ENCODE data around the gene VPS35L.

Gene VPS35L

GRCh38 chr16:19522760-19523159 is 32.7 kb upstream of the VPS35L start:
- Histone ChIP-seq H3K9ac (ENCODE audit: low read length) (no peak overlapping the region), H3K36me3 (ENCODE audit: control insufficient read depth, low read depth, low read length) (no peaks in the 10 kb centered on the region), H3K27ac (ENCODE audit: low read length) (no peak overlapping the region), H3K27me3 (ENCODE audit: control insufficient read depth, insufficient read depth, low read length) (no peaks in the 10 kb centered on the region), H3K9me3 (ENCODE audit: control insufficient read depth, low read depth, low read length) (no peaks in the 10 kb centered on the region), H3K4me1 (ENCODE audit: control insufficient read depth, low read depth, low read length) (peaks cover 21% of the 10 kb centered on the region), H3K4me3 (ENCODE audit: low read length) (peak overlapping the region; percentile 81)

DNA sequence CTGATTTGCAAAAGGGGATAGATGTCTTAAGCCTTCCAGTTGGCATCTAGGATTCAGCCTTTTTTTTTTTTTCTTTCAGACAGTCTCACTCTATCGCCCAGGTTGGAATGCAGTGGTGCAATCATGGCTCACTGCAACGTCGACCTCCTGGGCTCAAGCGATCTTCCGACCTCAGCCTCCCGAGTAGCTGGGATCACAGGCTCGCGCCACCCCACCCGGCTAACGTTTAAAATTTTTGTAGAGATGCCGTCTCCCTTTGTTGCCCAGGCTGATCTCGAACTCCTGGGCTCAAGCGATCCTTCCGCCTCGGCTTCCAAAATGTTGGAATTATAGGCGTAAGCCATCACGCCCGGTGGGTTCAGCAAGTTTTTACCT is 32.3 kb upstream of the VPS35L start:
- H3K27me3 ChIP-seq (ENCODE audit: control insufficient read depth, insufficient read depth, low read length), result no peaks in the 10 kb centered on the region
- peaks cover 3% of the 10 kb centered on the region for H3K36me3 ChIP-seq (ENCODE audit: control insufficient read depth, low read depth, low read length)
- H3K9ac ChIP-seq (ENCODE audit: low read length), result no peak overlapping the region
- no peaks in the 10 kb centered on the region for H3K9me3 ChIP-seq (ENCODE audit: control insufficient read depth, low read depth, low read length)
- peaks cover 21% of the 10 kb centered on the region for H3K4me1 ChIP-seq (ENCODE audit: control insufficient read depth, low read depth, low read length)
- H3K27ac ChIP-seq (ENCODE audit: low read length), result no peak overlapping the region
- H3K4me3 ChIP-seq (ENCODE audit: low read length), result no peak overlapping the region

- Histone ChIP-seq H3K9ac (ENCODE audit: low read length) (peak within 1 kb of the TSS; percentile 74), H3K36me3 (ENCODE audit: control insufficient read depth, low read depth, low read length) (peaks cover 8% of the 10 kb centered on the region), H3K27me3 (ENCODE audit: control insufficient read depth, insufficient read depth, low read length) (no peaks in the 10 kb centered on the region), H3K9me3 (ENCODE audit: control insufficient read depth, low read depth, low read length) (no peaks in the 10 kb centered on the region), H3K4me1 (ENCODE audit: control insufficient read depth, low read depth, low read length) (peaks cover 21% of the 10 kb centered on the region), H3K4me3 (ENCODE audit: low read length) (peak within 1 kb of the TSS; percentile 88), H3K27ac (ENCODE audit: low read length) (no peak within 1 kb of the TSS)
Measured at GRCh38 chr16:19523559-19524355, 31.7 kb upstream of the VPS35L start, which contains the start of gene CCP110. CCP110 (plus strand) TSS chr16:19523942; CDS start chr16:19527882, 3,940 bp downstream.

- H3K4me1 ChIP-seq (ENCODE audit: control insufficient read depth, low read depth, low read length), result peaks cover 21% of the 10 kb centered on the region
- no peaks in the 10 kb centered on the region for H3K27me3 ChIP-seq (ENCODE audit: control insufficient read depth, insufficient read depth, low read length)
- H3K36me3 ChIP-seq (ENCODE audit: control insufficient read depth, low read depth, low read length), result peaks cover 11% of the 10 kb centered on the region
- no peaks in the 10 kb centered on the region for H3K9me3 ChIP-seq (ENCODE audit: control insufficient read depth, low read depth, low read length)
- peak overlapping the region; percentile 74 for H3K9ac ChIP-seq (ENCODE audit: low read length)
- peak overlapping the region; percentile 88 for H3K4me3 ChIP-seq (ENCODE audit: low read length)
- no peak overlapping the region for H3K27ac ChIP-seq (ENCODE audit: low read length)
Measured at GRCh38 chr16:19524356-19524615, 31.2 kb upstream of the VPS35L start.

DNA sequence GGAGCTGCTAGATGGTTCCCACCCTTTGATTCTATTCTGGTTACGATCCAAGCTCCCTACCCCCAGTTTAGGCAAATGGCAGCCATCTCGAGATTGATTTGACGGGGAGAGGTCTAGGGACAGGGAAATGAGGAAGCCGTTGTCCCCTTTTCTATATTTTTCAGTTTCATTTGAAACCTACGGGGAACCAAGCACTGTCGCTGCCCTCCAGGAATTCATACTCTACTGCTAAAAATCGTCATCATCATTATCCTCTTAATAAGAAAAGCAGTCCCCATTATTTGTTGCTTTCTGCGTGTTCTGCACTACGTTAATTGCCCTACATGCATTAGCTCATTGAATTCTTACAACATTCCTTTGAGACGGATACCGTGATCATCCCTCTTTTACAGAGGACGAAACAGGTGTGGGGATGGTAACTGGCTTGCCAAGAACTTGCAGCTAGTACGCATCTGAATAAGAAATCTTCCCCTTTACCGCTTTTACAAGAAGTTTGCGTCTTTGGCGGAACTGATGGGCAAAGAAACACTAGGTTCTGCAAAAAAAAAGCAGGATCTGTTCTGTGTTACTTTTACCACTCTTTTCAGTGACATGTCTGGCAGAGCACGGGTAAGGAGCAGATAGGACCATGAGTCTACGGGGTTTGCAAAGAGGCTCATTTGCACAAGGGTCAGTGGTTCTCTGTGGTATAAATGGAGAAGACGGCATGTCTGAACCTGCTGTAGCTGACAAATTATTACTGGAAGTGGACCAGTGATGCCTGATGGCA is 30.7 kb upstream of the VPS35L start:
- H3K27me3 ChIP-seq (ENCODE audit: control insufficient read depth, insufficient read depth, low read length), result no peaks in the 10 kb centered on the region
- no peak overlapping the region for H3K27ac ChIP-seq (ENCODE audit: low read length)
- H3K4me1 ChIP-seq (ENCODE audit: control insufficient read depth, low read depth, low read length), result peaks cover 21% of the 10 kb centered on the region
- peak overlapping the region; percentile 74 for H3K9ac ChIP-seq (ENCODE audit: low read length)
- peaks cover 11% of the 10 kb centered on the region for H3K36me3 ChIP-seq (ENCODE audit: control insufficient read depth, low read depth, low read length)
- H3K4me3 ChIP-seq (ENCODE audit: low read length), result peak overlapping the region; percentile 88
- no peaks in the 10 kb centered on the region for H3K9me3 ChIP-seq (ENCODE audit: control insufficient read depth, low read depth, low read length)

DNA sequence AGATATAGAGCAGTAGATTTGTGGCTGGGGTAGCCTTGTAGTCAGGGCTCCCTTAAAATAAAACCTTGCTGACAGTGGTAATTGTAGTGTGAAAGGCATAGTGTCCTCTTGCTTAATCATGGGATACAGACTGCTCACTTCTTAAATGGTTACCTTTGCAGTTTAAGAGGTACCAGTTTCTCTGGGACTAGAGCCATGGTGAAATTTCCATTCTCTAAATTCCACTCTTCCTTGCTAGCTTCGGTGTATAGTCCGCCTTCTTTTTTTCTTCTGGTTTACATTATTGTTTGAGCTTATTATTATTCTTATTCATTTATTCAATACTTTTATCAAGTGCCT is 30.1 kb upstream of the VPS35L start:
- Histone ChIP-seq H3K9ac (ENCODE audit: low read length) (peak overlapping the region; percentile 74), H3K4me3 (ENCODE audit: low read length) (peak overlapping the region; percentile 88), H3K4me1 (ENCODE audit: control insufficient read depth, low read depth, low read length) (peaks cover 21% of the 10 kb centered on the region), H3K27me3 (ENCODE audit: control insufficient read depth, insufficient read depth, low read length) (no peaks in the 10 kb centered on the region), H3K27ac (ENCODE audit: low read length) (no peak overlapping the region), H3K36me3 (ENCODE audit: control insufficient read depth, low read depth, low read length) (peaks cover 11% of the 10 kb centered on the region), H3K9me3 (ENCODE audit: control insufficient read depth, low read depth, low read length) (no peaks in the 10 kb centered on the region)

- no peak overlapping the region for H3K4me3 ChIP-seq (ENCODE audit: low read length)
- no peak overlapping the region for H3K27ac ChIP-seq (ENCODE audit: low read length)
- H3K9me3 ChIP-seq (ENCODE audit: control insufficient read depth, low read depth, low read length), result no peaks in the 10 kb centered on the region
- no peaks in the 10 kb centered on the region for H3K27me3 ChIP-seq (ENCODE audit: control insufficient read depth, insufficient read depth, low read length)
- H3K4me1 ChIP-seq (ENCODE audit: control insufficient read depth, low read depth, low read length), result peaks cover 14% of the 10 kb centered on the region
- peaks cover 12% of the 10 kb centered on the region for H3K36me3 ChIP-seq (ENCODE audit: control insufficient read depth, low read depth, low read length)
- H3K9ac ChIP-seq (ENCODE audit: low read length), result no peak overlapping the region
Measured at GRCh38 chr16:19527161-19527560, 28.3 kb upstream of the VPS35L start.

- no peak overlapping the region for H3K9ac ChIP-seq (ENCODE audit: low read length)
- H3K9me3 ChIP-seq (ENCODE audit: control insufficient read depth, low read depth, low read length), result no peaks in the 10 kb centered on the region
- peaks cover 5% of the 10 kb centered on the region for H3K4me1 ChIP-seq (ENCODE audit: control insufficient read depth, low read depth, low read length)
- peaks cover 20% of the 10 kb centered on the region for H3K36me3 ChIP-seq (ENCODE audit: control insufficient read depth, low read depth, low read length)
- H3K27me3 ChIP-seq (ENCODE audit: control insufficient read depth, insufficient read depth, low read length), result no peaks in the 10 kb centered on the region
- H3K27ac ChIP-seq (ENCODE audit: low read length), result no peak overlapping the region
- H3K4me3 ChIP-seq (ENCODE audit: low read length), result no peak overlapping the region
Measured at GRCh38 chr16:19528666-19529065, 26.8 kb upstream of the VPS35L start.

DNA sequence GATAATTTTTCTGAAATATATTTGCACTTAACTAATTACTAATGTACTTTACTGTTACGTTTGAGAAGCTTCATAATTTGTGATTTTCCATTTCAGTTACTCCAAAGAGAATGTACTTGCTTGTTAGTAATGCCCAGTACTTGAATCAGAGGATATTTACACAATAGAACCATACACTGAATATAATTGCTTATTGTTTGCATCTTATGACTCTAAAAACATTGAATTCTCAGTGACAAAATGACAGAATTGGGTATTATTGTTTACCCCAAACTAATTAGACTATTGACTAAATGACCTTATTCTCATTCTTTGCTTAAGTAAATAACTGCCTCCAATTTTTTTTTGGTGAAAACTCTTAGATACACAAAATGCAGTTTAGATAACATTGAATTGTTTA is 22.9 kb upstream of the VPS35L start:
- no peaks in the 10 kb centered on the region for H3K27me3 ChIP-seq (ENCODE audit: control insufficient read depth, insufficient read depth, low read length)
- no peaks in the 10 kb centered on the region for H3K9me3 ChIP-seq (ENCODE audit: control insufficient read depth, low read depth, low read length)
- no peak overlapping the region for H3K9ac ChIP-seq (ENCODE audit: low read length)
- no peak overlapping the region for H3K27ac ChIP-seq (ENCODE audit: low read length)
- H3K36me3 ChIP-seq (ENCODE audit: control insufficient read depth, low read depth, low read length), result peaks cover 37% of the 10 kb centered on the region
- no peaks in the 10 kb centered on the region for H3K4me1 ChIP-seq (ENCODE audit: control insufficient read depth, low read depth, low read length)
- no peak overlapping the region for H3K4me3 ChIP-seq (ENCODE audit: low read length)

DNA sequence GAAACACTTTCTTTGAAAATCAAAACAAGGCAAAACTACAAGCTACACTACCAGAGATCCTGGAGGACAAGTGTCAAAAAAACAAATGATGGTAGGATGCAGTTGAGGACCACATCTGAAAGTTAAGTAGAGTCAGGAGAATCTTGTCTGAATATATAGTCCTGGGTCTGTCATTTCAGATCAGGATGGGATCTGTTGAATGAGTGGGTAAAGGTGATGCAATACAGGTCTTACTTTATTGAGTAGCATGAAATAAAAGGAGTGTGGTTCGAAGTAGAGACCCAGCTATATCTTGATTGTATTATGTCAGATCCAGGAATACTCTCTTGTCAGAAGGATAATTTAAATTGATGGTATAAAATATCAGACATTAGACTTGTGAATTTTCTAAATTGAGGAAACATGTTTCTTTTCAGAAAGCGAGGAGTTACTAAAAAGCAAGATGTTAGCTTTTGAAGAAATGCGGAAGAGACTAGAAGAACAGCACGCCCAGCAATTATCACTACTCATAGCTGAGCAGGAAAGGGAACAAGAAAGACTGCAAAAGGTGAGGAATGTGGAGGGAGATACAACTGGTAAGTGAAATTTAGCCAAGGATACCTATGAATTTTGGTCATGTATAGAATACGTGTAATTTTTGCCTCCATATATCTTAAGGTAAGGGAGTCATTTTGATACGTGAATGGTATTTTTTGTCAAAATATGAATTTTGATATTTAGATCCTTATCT is 15.1 kb upstream of the VPS35L start:
- Histone ChIP-seq H3K9ac (ENCODE audit: low read length) (no peak overlapping the region), H3K27ac (ENCODE audit: low read length) (no peak overlapping the region), H3K9me3 (ENCODE audit: control insufficient read depth, low read depth, low read length) (no peaks in the 10 kb centered on the region), H3K36me3 (ENCODE audit: control insufficient read depth, low read depth, low read length) (peaks cover 53% of the 10 kb centered on the region), H3K27me3 (ENCODE audit: control insufficient read depth, insufficient read depth, low read length) (no peaks in the 10 kb centered on the region), H3K4me1 (ENCODE audit: control insufficient read depth, low read depth, low read length) (no peaks in the 10 kb centered on the region), H3K4me3 (ENCODE audit: low read length) (no peak overlapping the region)

- no peak overlapping the region for H3K9ac ChIP-seq (ENCODE audit: low read length)
- H3K36me3 ChIP-seq (ENCODE audit: control insufficient read depth, low read depth, low read length), result peaks cover 49% of the 10 kb centered on the region
Measured at GRCh38 chr16:19542138-19542821, 13.2 kb upstream of the VPS35L start.

More at GRCh38 chr16:19542138-19542821, 13.2 kb upstream of the VPS35L start:
- H3K27ac ChIP-seq (ENCODE audit: low read length), result no peak overlapping the region
- no peaks in the 10 kb centered on the region for H3K4me1 ChIP-seq (ENCODE audit: control insufficient read depth, low read depth, low read length)
- no peaks in the 10 kb centered on the region for H3K9me3 ChIP-seq (ENCODE audit: control insufficient read depth, low read depth, low read length)
- H3K4me3 ChIP-seq (ENCODE audit: low read length), result no peak overlapping the region
- no peaks in the 10 kb centered on the region for H3K27me3 ChIP-seq (ENCODE audit: control insufficient read depth, insufficient read depth, low read length)
